ENCODE data around the gene SLC5A7. TPM values are rescaled to one million over a fixed set of nuclear protein-coding genes. Genes with fewer than 3 reads are reported as not detected.

The SLC5A7 gene
- total RNA-seq, 5 donors from 2014 or later (not counting 1 experiment from before 2014, with no cell fraction given): not detected

DNA sequence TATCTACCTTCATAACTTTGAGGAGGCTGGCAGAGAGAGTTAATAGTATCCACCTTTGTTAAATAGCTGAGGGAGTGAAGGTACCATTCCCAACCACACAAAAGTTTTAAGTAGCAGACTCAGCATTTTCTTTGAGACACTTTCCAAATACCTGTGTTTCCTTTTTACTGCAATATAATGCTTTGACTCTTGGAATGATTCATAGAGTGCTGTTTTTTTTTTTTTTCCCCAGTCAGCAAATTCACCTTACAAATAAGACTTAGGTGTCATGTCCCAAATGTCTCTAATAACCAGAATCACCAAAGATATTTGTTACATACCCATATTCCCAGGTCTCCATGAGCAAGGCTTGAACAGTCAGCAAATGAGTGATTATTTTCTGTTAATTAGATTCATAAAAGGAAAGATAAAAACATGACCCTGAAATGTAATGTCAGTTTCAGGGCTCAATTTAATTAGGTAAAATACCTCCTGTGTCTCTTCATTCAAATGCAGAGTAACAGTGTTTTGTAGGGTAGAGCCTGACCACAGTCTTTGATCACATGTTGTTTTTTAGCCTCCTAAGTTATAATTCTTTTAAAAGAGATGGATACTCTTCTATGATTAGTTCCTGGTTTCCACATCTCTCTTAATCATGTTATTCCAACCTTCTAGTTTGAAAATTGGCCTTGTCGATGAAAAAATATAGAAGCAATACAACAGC lies 39.9 kb downstream of the SLC5A7 start:
- POLR2A ChIA-PET: no interaction called here

DNA sequence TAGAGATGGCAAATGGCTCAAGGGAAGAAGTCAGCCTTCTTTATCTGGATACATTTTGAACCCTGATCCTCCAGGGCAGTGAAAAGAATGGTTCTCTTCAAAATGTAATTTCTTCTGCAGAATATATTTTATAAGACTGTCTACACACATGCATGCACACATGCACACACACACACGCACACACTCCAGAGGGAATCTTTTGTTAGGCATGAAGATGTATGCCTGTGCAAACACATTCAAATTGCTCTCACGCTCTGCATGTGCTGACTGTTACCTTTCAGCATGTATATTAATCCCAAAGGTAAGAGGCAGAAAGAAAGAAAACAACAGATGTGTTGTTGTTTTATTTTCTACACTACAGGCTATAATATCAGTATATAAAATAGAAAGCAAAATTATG lies 43.2 kb downstream of the SLC5A7 start:
- Mint-ChIP-seq H3K9me3 (peaks cover 0 to 6% (median 0%) of the 10 kb centered on the region in 3 donors), H3K4me1 (no peaks in the 10 kb centered on the region), H3K4me3 (no peak overlapping the region), H3K27me3 (no peaks in the 10 kb centered on the region), H3K27ac (no peak overlapping the region), H3K36me3 (no peaks in the 10 kb centered on the region)
- no peaks in the 10 kb centered on the region for H3K4me1 ChIP-seq (ENCODE audit: control insufficient read depth in 1 of 2, extremely low read depth in 1 of 2, insufficient read depth in 2 of 2, low read length in 2 of 2)
- no CpG with 5 or more reads among the region's 2 CpGs for WGBS (ENCODE audit: insufficient coverage)
- no peak for DNase-seq
- ChIA-PET POLR2A (no interaction called here), CTCF (no interaction called here)
- H3K9me3 ChIP-seq: no peaks in the 10 kb centered on the region
- no peak for ATAC-seq (replicated peaks in 1 of 4)
- H3K4me3 ChIP-seq (ENCODE audit: control insufficient read depth in 1 of 2, extremely low read depth in 1 of 2, low read length in 1 of 2): no peak overlapping the region
- H3K27ac ChIP-seq (ENCODE audit: low read length): no peak overlapping the region
- H3K36me3 ChIP-seq (ENCODE audit: control insufficient read depth in 2 of 2, extremely low read depth in 1 of 2, insufficient read depth in 1 of 2, low read length in 1 of 2): no peaks in the 10 kb centered on the region
- no peaks in the 10 kb centered on the region for H3K27me3 ChIP-seq (replicated peaks in 1 of 2; ENCODE audit: control insufficient read depth in 2 of 2, extremely low read depth in 1 of 2, insufficient read depth in 2 of 2, low read length in 1 of 2)

More for the DNA sequence above, 39.9 kb downstream of the SLC5A7 start:
- CTCF ChIA-PET: no interaction called here
- no peak overlapping the region for H3K27ac ChIP-seq (ENCODE audit: low read length)
- no peaks in the 10 kb centered on the region for H3K9me3 ChIP-seq
- H3K4me1 ChIP-seq (ENCODE audit: control insufficient read depth in 1 of 2, extremely low read depth in 1 of 2, insufficient read depth in 2 of 2, low read length in 2 of 2): no peaks in the 10 kb centered on the region
- H3K36me3 Mint-ChIP-seq: no peaks in the 10 kb centered on the region
- no peaks in the 10 kb centered on the region for H3K27me3 Mint-ChIP-seq
- ATAC-seq (replicated peaks in 1 of 4) (no peak), DNase-seq (no peak)
- no CpG with 5 or more reads among the region's 1 CpG for WGBS (ENCODE audit: insufficient coverage)
- no peak overlapping the region for H3K27ac Mint-ChIP-seq
- no peak overlapping the region for H3K4me3 Mint-ChIP-seq
- no peaks in the 10 kb centered on the region for H3K36me3 ChIP-seq (ENCODE audit: control insufficient read depth in 2 of 2, extremely low read depth in 1 of 2, insufficient read depth in 1 of 2, low read length in 1 of 2)
- H3K27me3 ChIP-seq (replicated peaks in 1 of 2; ENCODE audit: control insufficient read depth in 2 of 2, extremely low read depth in 1 of 2, insufficient read depth in 2 of 2, low read length in 1 of 2): no peaks in the 10 kb centered on the region
- no peaks in the 10 kb centered on the region for H3K4me1 Mint-ChIP-seq
- H3K9me3 Mint-ChIP-seq: no peaks in the 10 kb centered on the region
- no peak overlapping the region for H3K4me3 ChIP-seq (ENCODE audit: control insufficient read depth in 1 of 2, extremely low read depth in 1 of 2, low read length in 1 of 2)

DNA sequence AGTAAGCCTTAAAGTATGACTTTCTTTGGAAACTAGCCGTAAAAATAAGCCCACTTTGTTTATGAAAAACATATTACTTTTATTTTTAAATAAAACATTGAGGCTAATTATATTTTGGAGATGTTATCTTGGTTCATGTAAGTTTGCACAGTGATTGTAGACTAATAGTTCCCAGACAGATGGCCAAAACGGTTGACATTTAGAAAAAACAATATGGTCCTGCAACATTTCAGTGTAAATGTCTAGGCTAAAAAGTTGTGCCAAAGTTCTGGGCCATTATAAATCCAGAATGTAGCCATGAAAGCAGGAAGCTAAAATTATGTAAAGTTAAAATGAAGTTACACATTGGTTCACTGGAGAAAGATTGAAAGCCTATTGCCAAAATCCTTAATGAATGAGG lies 43.6 kb downstream of the SLC5A7 start:
- H3K36me3 Mint-ChIP-seq: no peaks in the 10 kb centered on the region

DNA sequence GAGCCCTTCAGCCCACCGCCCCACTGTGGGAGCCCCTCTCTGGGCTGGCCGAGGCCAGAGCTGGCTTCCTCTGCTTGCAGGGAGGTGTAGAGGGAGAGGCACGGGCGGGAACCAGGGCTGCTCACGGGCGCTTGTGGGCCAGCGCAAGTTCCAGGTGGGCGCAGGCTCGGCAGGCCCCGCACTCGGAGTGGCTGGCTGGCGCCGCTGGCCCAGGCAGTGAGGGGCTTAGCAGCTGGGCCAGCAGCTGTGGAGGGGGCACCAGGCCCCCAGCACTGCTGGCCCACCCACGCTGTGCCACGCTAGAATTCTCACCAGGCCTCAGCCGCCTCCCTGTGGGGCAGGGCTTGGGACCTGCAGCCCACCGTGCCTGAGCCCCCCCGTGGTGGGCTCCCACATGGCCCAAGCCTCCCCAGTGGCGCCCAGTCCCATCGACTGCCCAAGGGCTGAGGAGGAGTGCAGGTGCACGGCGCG lies 45.2 kb downstream of the SLC5A7 start:
- Histone ChIP-seq H3K4me3 (ENCODE audit: control insufficient read depth in 1 of 2, extremely low read depth in 1 of 2, low read length in 1 of 2) (no peak overlapping the region), H3K27me3 (replicated peaks in 1 of 2; ENCODE audit: control insufficient read depth in 2 of 2, extremely low read depth in 1 of 2, insufficient read depth in 2 of 2, low read length in 1 of 2) (no peaks in the 10 kb centered on the region), H3K27ac (ENCODE audit: low read length) (no peak overlapping the region), H3K4me1 (ENCODE audit: control insufficient read depth in 1 of 2, extremely low read depth in 1 of 2, insufficient read depth in 2 of 2, low read length in 2 of 2) (no peaks in the 10 kb centered on the region), H3K36me3 (ENCODE audit: control insufficient read depth in 2 of 2, extremely low read depth in 1 of 2, insufficient read depth in 1 of 2, low read length in 1 of 2) (no peaks in the 10 kb centered on the region), H3K9me3 (no peaks in the 10 kb centered on the region)
- no peak for ATAC-seq (replicated peaks in 1 of 4)
- ChIA-PET POLR2A (no interaction called here), CTCF (no interaction called here)
- Mint-ChIP-seq H3K27me3 (no peaks in the 10 kb centered on the region), H3K4me1 (no peaks in the 10 kb centered on the region), H3K4me3 (no peak overlapping the region), H3K36me3 (no peaks in the 10 kb centered on the region), H3K27ac (no peak overlapping the region), H3K9me3 (peaks cover 0 to 6% (median 4%) of the 10 kb centered on the region in 3 donors)
- 93% methylated on average over 23 of the region's 23 CpGs for WGBS (ENCODE audit: insufficient coverage)
- DNase-seq: no peak

More for the DNA sequence above, 43.6 kb downstream of the SLC5A7 start:
- no CpG with 5 or more reads among the region's 2 CpGs for WGBS (ENCODE audit: insufficient coverage)
- Mint-ChIP-seq H3K9me3 (peaks cover 0 to 6% (median 0%) of the 10 kb centered on the region in 3 donors), H3K4me1 (no peaks in the 10 kb centered on the region), H3K4me3 (no peak overlapping the region), H3K27ac (no peak overlapping the region), H3K27me3 (no peaks in the 10 kb centered on the region)
- ATAC-seq (replicated peaks in 1 of 4) (no peak), DNase-seq (no peak)
- ChIA-PET POLR2A (no interaction called here), CTCF (no interaction called here)
- no peaks in the 10 kb centered on the region for H3K36me3 ChIP-seq (ENCODE audit: control insufficient read depth in 2 of 2, extremely low read depth in 1 of 2, insufficient read depth in 1 of 2, low read length in 1 of 2)
- H3K27me3 ChIP-seq (replicated peaks in 1 of 2; ENCODE audit: control insufficient read depth in 2 of 2, extremely low read depth in 1 of 2, insufficient read depth in 2 of 2, low read length in 1 of 2): no peaks in the 10 kb centered on the region
- H3K9me3 ChIP-seq: no peaks in the 10 kb centered on the region
- no peak overlapping the region for H3K4me3 ChIP-seq (ENCODE audit: control insufficient read depth in 1 of 2, extremely low read depth in 1 of 2, low read length in 1 of 2)
- H3K4me1 ChIP-seq (ENCODE audit: control insufficient read depth in 1 of 2, extremely low read depth in 1 of 2, insufficient read depth in 2 of 2, low read length in 2 of 2): no peaks in the 10 kb centered on the region
- H3K27ac ChIP-seq (ENCODE audit: low read length): no peak overlapping the region

DNA sequence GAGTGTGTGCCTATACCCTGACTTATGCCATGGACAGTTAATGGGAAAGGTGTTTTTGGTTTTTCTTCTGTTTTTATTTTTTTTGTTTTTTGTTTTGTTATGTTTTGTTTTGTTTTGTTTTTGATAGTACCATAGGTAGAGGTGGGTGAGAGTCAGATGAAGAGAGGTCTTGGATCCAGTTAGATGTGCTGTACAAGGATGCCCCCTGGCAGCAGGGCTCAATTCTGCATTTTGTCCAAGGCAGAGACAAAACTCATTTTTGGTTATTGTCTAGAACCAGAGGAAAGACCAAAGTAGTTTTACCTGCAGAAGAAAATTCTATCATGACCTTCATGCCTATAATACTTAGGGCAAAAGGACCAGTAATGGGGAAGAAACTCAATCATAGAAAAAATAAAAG lies 48.5 kb downstream of the SLC5A7 start:
- Histone ChIP-seq H3K4me3 (ENCODE audit: control insufficient read depth in 1 of 2, extremely low read depth in 1 of 2, low read length in 1 of 2) (no peak overlapping the region), H3K27ac (ENCODE audit: low read length) (no peak overlapping the region), H3K9me3 (no peaks in the 10 kb centered on the region), H3K4me1 (ENCODE audit: control insufficient read depth in 1 of 2, extremely low read depth in 1 of 2, insufficient read depth in 2 of 2, low read length in 2 of 2) (no peaks in the 10 kb centered on the region), H3K27me3 (replicated peaks in 1 of 2; ENCODE audit: control insufficient read depth in 2 of 2, extremely low read depth in 1 of 2, insufficient read depth in 2 of 2, low read length in 1 of 2) (no peaks in the 10 kb centered on the region), H3K36me3 (ENCODE audit: control insufficient read depth in 2 of 2, extremely low read depth in 1 of 2, insufficient read depth in 1 of 2, low read length in 1 of 2) (no peaks in the 10 kb centered on the region)
- H3K9me3 Mint-ChIP-seq: peaks cover 4 to 13% (median 6%) of the 10 kb centered on the region in 3 donors
- no peak overlapping the region for H3K4me3 Mint-ChIP-seq
- ChIA-PET POLR2A (no interaction called here), CTCF (no interaction called here)
- H3K27me3 Mint-ChIP-seq: peaks cover 0 to 4% of the 10 kb centered on the region in 2 donors
- H3K27ac Mint-ChIP-seq: no peak overlapping the region
- ATAC-seq (replicated peaks in 1 of 4): no peak
- no peaks in the 10 kb centered on the region for H3K4me1 Mint-ChIP-seq
- no peaks in the 10 kb centered on the region for H3K36me3 Mint-ChIP-seq
- DNase-seq: no peak

DNA sequence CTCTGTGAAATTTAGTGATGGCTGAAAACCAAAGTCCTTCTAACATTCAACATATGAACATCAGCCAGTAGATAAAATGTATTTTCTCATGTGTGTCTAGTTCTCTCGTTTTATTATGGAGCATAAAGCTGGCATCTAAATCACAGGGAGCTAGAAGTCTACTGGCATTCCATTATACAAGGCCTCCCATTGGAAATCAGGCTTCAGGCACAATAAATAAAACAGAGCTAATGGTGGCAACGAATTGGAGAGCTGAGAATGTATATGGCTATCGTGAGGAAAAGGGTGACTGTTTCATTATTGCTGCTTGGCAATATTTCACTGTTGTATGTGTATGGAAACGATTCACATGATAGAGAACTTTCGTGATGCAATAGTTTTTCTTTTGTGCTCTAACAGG lies 62.4 kb downstream of the SLC5A7 start:
- H3K4me3 ChIP-seq (ENCODE audit: control insufficient read depth in 1 of 2, extremely low read depth in 1 of 2, low read length in 1 of 2): no peak overlapping the region
- no peaks in the 10 kb centered on the region for H3K9me3 ChIP-seq
- POLR2A ChIA-PET: no interaction called here
- H3K4me3 Mint-ChIP-seq: no peak overlapping the region
- H3K4me1 ChIP-seq (ENCODE audit: control insufficient read depth in 1 of 2, extremely low read depth in 1 of 2, insufficient read depth in 2 of 2, low read length in 2 of 2): no peaks in the 10 kb centered on the region
- no peaks in the 10 kb centered on the region for H3K36me3 ChIP-seq (ENCODE audit: control insufficient read depth in 2 of 2, extremely low read depth in 1 of 2, insufficient read depth in 1 of 2, low read length in 1 of 2)
- 71% methylated on average over 2 of the region's 5 CpGs for WGBS (ENCODE audit: insufficient coverage)
- ATAC-seq (replicated peaks in 1 of 4): no peak
- no peak for DNase-seq
- no peak overlapping the region for H3K27ac ChIP-seq (ENCODE audit: low read length)
- H3K9me3 Mint-ChIP-seq: peaks cover 0 to 9% (median 4%) of the 10 kb centered on the region in 3 donors
- peaks cover 2 to 6% of the 10 kb centered on the region in 2 donors for H3K27me3 Mint-ChIP-seq
- no peak overlapping the region for H3K27ac Mint-ChIP-seq
- CTCF ChIA-PET: no interaction called here
- no peaks in the 10 kb centered on the region for H3K4me1 Mint-ChIP-seq
- no peaks in the 10 kb centered on the region for H3K27me3 ChIP-seq (replicated peaks in 1 of 2; ENCODE audit: control insufficient read depth in 2 of 2, extremely low read depth in 1 of 2, insufficient read depth in 2 of 2, low read length in 1 of 2)
- no peaks in the 10 kb centered on the region for H3K36me3 Mint-ChIP-seq

All from T-cell (primary cell).